Activated B cell treated with CpG ODN at 0.5 μM for 24 hours (primary cell): Measurements from ENCODE around the gene CLCN1. TPM values are rescaled to one million over a fixed set of nuclear protein-coding genes. Genes with fewer than 3 reads are reported as not detected.

Experiments
- ATAC-seq: fragments of 200-7000 bp; cut with Tn5 transposase; one replicate; pipeline ENCODE4 v1.10.0; 2021; ENCODE audit warnings: low read depth, mild to moderate bottlenecking, moderate library complexity
- CTCF ChIA-PET: fragments of 350-600 bp; sonication (Branson Sonifier 250); formaldehyde crosslinking; loops from one replicate; lab custom pipeline; 2021; ENCODE audit warnings: antibody characterized with exemption; lab: Charles Lee
- POLR2A ChIA-PET: fragments of 350-600 bp; sonication (Branson Sonifier 250); formaldehyde crosslinking; loops from one replicate; lab custom pipeline; 2021; ENCODE audit warnings: antibody characterized with exemption; lab: Charles Lee
- DNase-seq: peaks from one replicate; pipeline ENCODE4 v3.0.0; 2022
- H3K27ac Mint-ChIP-seq: one replicate; pipeline ENCODE4 v1.8.0; 2020; ENCODE audit warnings: mixed read lengths
- H3K27me3 Mint-ChIP-seq: one replicate; pipeline ENCODE4 v1.8.0; 2021; ENCODE audit warnings: mixed read lengths
- H3K36me3 Mint-ChIP-seq: one replicate; pipeline ENCODE4 v1.8.0; 2021; ENCODE audit warnings: low read depth, mixed read lengths
- H3K4me1 Mint-ChIP-seq: one replicate; pipeline ENCODE4 v1.8.0; 2021; ENCODE audit warnings: mixed read lengths
- H3K4me3 Mint-ChIP-seq: one replicate; pipeline ENCODE4 v1.8.0; 2020; ENCODE audit warnings: mild to moderate bottlenecking, mixed read lengths
- H3K9me3 Mint-ChIP-seq: one replicate; pipeline ENCODE4 v1.8.0; 2020; ENCODE audit warnings: mixed read lengths
- CTCF ChIP-seq: fragments of 200-600 bp; IDR thresholded peaks from one replicate; pipeline ENCODE4 v1.8.0; 2022; ENCODE audit warnings: antibody characterized with exemption, mild to moderate bottlenecking
- intact Hi-C: fragments of 100-400 bp; cut with micrococcal nuclease; formaldehyde crosslinking; loops from one replicate; pipeline ENCODE4 v1.15.1; 2024
- total RNA-seq: library from RNA; stranded (reverse); gene quantifications from 2 replicates; pipeline ENCODE4 v1.2.3, GENCODE V29; 2022

The CLCN1 gene
- total RNA-seq, 1 donor from 2014 or later: not detected

- CTCF ChIA-PET: no interaction called here
- no peaks in the 10 kb centered on the region for H3K36me3 Mint-ChIP-seq
- POLR2A ChIA-PET: no interaction called here
Measured at GRCh38 chr7:143354965-143355364, 39.1 kb downstream of the CLCN1 start.

GRCh38 chr7:143355450-143356385 is 39.8 kb downstream of the CLCN1 start:
- Mint-ChIP-seq H3K9me3 (no peaks in the 10 kb centered on the region), H3K27me3 (peaks cover 30% of the 10 kb centered on the region), H3K4me1 (peaks cover under 1% of the 10 kb centered on the region), H3K4me3 (no peak overlapping the region), H3K36me3 (no peaks in the 10 kb centered on the region), H3K27ac (no peak overlapping the region)
- DNase-seq (no peak), ATAC-seq (no peak)
- TF ChIP-seq CTCF: no peak
- ChIA-PET POLR2A (interaction anchor here (0.6 kb wide), 1 partner anchor 68 kb away, joined by 6 read pairs; the partner anchor contains the start of gene CASP2), CTCF (no interaction called here)
- intact Hi-C loops: no loop called here

More at GRCh38 chr7:143354965-143355364, 39.1 kb downstream of the CLCN1 start:
- ATAC-seq (no peak), DNase-seq (no peak)
- H3K27ac Mint-ChIP-seq: no peak overlapping the region
- no peak for TF ChIP-seq CTCF
- no peaks in the 10 kb centered on the region for H3K4me1 Mint-ChIP-seq
- no peak overlapping the region for H3K4me3 Mint-ChIP-seq
- peaks cover 22% of the 10 kb centered on the region for H3K27me3 Mint-ChIP-seq
- no peaks in the 10 kb centered on the region for H3K9me3 Mint-ChIP-seq
- intact Hi-C loops: no loop called here

GRCh38 chr7:143356414-143357050 is 40.6 kb downstream of the CLCN1 start:
- DNase-seq (no peak), ATAC-seq (no peak)
- H3K27ac Mint-ChIP-seq: no peak overlapping the region
- no peak for TF ChIP-seq CTCF
- H3K36me3 Mint-ChIP-seq: no peaks in the 10 kb centered on the region
- no peaks in the 10 kb centered on the region for H3K9me3 Mint-ChIP-seq
- H3K4me3 Mint-ChIP-seq: no peak overlapping the region
- ChIA-PET CTCF (no interaction called here), POLR2A (no interaction called here)
- H3K27me3 Mint-ChIP-seq: peaks cover 29% of the 10 kb centered on the region
- intact Hi-C loops: no loop called here
- H3K4me1 Mint-ChIP-seq: peaks cover 3% of the 10 kb centered on the region

- no peak overlapping the region for H3K4me3 Mint-ChIP-seq
- no peaks in the 10 kb centered on the region for H3K36me3 Mint-ChIP-seq
- H3K27me3 Mint-ChIP-seq: peaks cover 33% of the 10 kb centered on the region
- no peaks in the 10 kb centered on the region for H3K9me3 Mint-ChIP-seq
- CTCF ChIA-PET: no interaction called here
- H3K27ac Mint-ChIP-seq: no peak overlapping the region
- intact Hi-C loops: no loop called here
- TF ChIP-seq CTCF: no peak
- POLR2A ChIA-PET: no interaction called here
- ATAC-seq: no peak
- DNase-seq: no peak
- peaks cover 11% of the 10 kb centered on the region for H3K4me1 Mint-ChIP-seq
Measured at GRCh38 chr7:143358626-143359025, 42.7 kb downstream of the CLCN1 start.

- Mint-ChIP-seq H3K36me3 (no peaks in the 10 kb centered on the region), H3K4me1 (peaks cover 11% of the 10 kb centered on the region), H3K9me3 (no peaks in the 10 kb centered on the region), H3K27me3 (peaks cover 42% of the 10 kb centered on the region), H3K4me3 (no peak overlapping the region), H3K27ac (no peak overlapping the region)
- no peak for ATAC-seq
- TF ChIP-seq CTCF: no peak
- CTCF ChIA-PET: interaction anchor here (0.8 kb wide), 1 partner anchor 119 kb away, joined by 3 read pairs; no protein-coding TSS in a partner anchor
- POLR2A ChIA-PET: no interaction called here
- intact Hi-C loops: no loop called here
- DNase-seq: no peak
Measured at GRCh38 chr7:143359771-143360353, 44.0 kb downstream of the CLCN1 start.
